ENCODE measurements around the gene ATP11B. TPM values are rescaled to one million over a fixed set of nuclear protein-coding genes. Genes with fewer than 3 reads are reported as not detected.

The ATP11B gene
- total and polyA plus RNA-seq, 10 of the 15 experiments (the other 5 are each of a cell fraction or from before 2014, with no cell fraction given), result 10.3 to 66.9 (median 36.7) TPM

DNA sequence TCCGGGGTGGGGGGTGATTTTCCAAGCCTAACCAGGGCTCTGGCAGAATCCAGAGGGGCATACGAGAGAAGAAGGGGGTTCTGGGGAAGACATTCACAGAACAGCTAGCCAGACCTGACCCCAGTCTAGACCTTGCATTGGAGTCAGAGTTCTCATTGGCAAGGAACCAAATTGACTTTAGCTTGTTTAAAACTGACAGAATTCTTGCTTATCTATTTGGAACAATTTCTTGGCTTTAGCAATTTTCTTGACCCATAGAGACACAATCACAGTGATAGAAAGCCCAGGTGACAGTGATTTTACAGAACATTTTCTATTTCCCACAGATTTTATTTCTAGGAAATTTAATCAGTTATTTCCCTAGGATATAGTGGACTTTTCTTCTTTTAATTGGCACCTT, 23.6 kb upstream of the ATP11B start:
- no peak overlapping the region for H3K4me3 ChIP-seq
- intact Hi-C loops (cut with micrococcal nuclease; ENCODE audit: unreplicated experiment) (no loop called here), in situ Hi-C loops (cut with MboI) (no loop called here)
- H3K4me2 ChIP-seq (ENCODE audit: control insufficient read depth, insufficient read depth), result no peak overlapping the region
- DNase-seq (ENCODE audit: low read depth, low spot score) (no peak), ATAC-seq (no peak), FAIRE-seq (no peak)
- ChIA-PET RAD21 (ENCODE audit: unreplicated experiment) (no interaction called here), POLR2A (no interaction called here), CTCF (interaction anchor here (0.5 to 0.9 kb wide), 2 partner anchors 9 to 1201 kb away, joined by 3 read pairs; no protein-coding TSS in a partner anchor), SMC1A (ENCODE audit: uncharacterized antibody, unreplicated experiment) (interaction anchor here (1.0 to 2.2 kb wide), 4 partner anchors 12 to 53 kb away, joined by 3 to 8 read pairs (median 4); no protein-coding TSS in a partner anchor)
- H3K9ac ChIP-seq (ENCODE audit: control insufficient read depth, insufficient read depth, low read length), result no peak overlapping the region
- H3K9me3 ChIP-seq (replicated peaks; ENCODE audit: control insufficient read depth, insufficient read depth, low read length), result no peaks in the 10 kb centered on the region
- TF ChIP-seq, protein P1, sequence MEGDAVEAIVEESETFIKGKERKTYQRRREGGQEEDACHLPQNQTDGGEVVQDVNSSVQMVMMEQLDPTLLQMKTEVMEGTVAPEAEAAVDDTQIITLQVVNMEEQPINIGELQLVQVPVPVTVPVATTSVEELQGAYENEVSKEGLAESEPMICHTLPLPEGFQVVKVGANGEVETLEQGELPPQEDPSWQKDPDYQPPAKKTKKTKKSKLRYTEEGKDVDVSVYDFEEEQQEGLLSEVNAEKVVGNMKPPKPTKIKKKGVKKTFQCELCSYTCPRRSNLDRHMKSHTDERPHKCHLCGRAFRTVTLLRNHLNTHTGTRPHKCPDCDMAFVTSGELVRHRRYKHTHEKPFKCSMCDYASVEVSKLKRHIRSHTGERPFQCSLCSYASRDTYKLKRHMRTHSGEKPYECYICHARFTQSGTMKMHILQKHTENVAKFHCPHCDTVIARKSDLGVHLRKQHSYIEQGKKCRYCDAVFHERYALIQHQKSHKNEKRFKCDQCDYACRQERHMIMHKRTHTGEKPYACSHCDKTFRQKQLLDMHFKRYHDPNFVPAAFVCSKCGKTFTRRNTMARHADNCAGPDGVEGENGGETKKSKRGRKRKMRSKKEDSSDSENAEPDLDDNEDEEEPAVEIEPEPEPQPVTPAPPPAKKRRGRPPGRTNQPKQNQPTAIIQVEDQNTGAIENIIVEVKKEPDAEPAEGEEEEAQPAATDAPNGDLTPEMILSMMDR (IDR thresholded peaks at IDR 0.05 in 2 of 3, conservative IDR thresholded peaks at IDR 0.05 in 1 of 3; ENCODE audit: control insufficient read depth in 2 of 3, extremely low read depth in 1 of 3, insufficient read depth in 1 of 3, low read depth in 3 of 3, low read length in 3 of 3), result no peak
- no peak for TF ChIP-seq SREBF1 (IDR thresholded peaks at IDR 0.05; ENCODE audit: low read length)
- TF ChIP-seq SRF (IDR thresholded peaks at IDR 0.05; ENCODE audit: low read depth in 2 of 2, low read length in 2 of 2), result no peak
- TF ChIP-seq MTA2 (IDR thresholded peaks at IDR 0.05; ENCODE audit: low read depth), result no peak
- TF ChIP-seq RELA (IDR thresholded peaks at IDR 0.05; ENCODE audit: borderline replicate concordance, partially characterized antibody), result no peak
- no peak for TF ChIP-seq RUNX3 (IDR thresholded peaks at IDR 0.05; ENCODE audit: low read length)
- no peak for TF ChIP-seq POLR2AphosphoS2 (IDR thresholded peaks at IDR 0.05; ENCODE audit: low read depth, low read length)
- TF ChIP-seq PML (IDR thresholded peaks at IDR 0.05; ENCODE audit: low read length), result no peak
- no peak for TF ChIP-seq MYB (IDR thresholded peaks at IDR 0.05; ENCODE audit: borderline replicate concordance, low read depth, low read length)
- no peak for TF ChIP-seq PAX8 (IDR thresholded peaks at IDR 0.05)
- TF ChIP-seq, protein P2, sequence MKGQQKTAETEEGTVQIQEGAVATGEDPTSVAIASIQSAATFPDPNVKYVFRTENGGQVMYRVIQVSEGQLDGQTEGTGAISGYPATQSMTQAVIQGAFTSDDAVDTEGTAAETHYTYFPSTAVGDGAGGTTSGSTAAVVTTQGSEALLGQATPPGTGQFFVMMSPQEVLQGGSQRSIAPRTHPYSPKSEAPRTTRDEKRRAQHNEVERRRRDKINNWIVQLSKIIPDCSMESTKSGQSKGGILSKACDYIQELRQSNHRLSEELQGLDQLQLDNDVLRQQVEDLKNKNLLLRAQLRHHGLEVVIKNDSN (IDR thresholded peaks at IDR 0.05; ENCODE audit: borderline replicate concordance, extremely low read length, insufficient read depth, low read depth, low read length), result no peak
- TF ChIP-seq SP1 (IDR thresholded peaks at IDR 0.05; ENCODE audit: low read depth, low read length), result no peak
- no peak for TF ChIP-seq ZZZ3 (IDR thresholded peaks at IDR 0.05; ENCODE audit: control insufficient read depth, insufficient read length, low read depth)
- TF ChIP-seq, protein P3, sequence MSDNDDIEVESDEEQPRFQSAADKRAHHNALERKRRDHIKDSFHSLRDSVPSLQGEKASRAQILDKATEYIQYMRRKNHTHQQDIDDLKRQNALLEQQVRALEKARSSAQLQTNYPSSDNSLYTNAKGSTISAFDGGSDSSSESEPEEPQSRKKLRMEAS (IDR thresholded peaks at IDR 0.05; ENCODE audit: low read depth, low read length), result no peak
- no peak for TF ChIP-seq POU2F2 (IDR thresholded peaks at IDR 0.05; ENCODE audit: borderline replicate concordance, low read depth, low read length)
- TF ChIP-seq SIN3A (IDR thresholded peaks at IDR 0.05; ENCODE audit: low read depth, low read length), result no peak
- H3K79me2 ChIP-seq (ENCODE audit: control insufficient read depth, insufficient read depth, low read length), result no peaks in the 10 kb centered on the region
- no peaks in the 10 kb centered on the region for H3K4me1 ChIP-seq (ENCODE audit: control insufficient read depth, insufficient read depth, low read length)
- H3K27ac ChIP-seq (ENCODE audit: control insufficient read depth, insufficient read depth), result no peak overlapping the region
- WGBS (ENCODE audit: insufficient coverage, insufficient replicate concordance, low lambda C conversion rate, missing lambda C conversion rate), result 6% methylated on average over 2 of the region's 2 CpGs
- H3K27me3 ChIP-seq (replicated peaks in 1 of 2; ENCODE audit: control insufficient read depth in 2 of 2, insufficient read depth in 2 of 2, low read length in 1 of 2), result no peaks in the 10 kb centered on the region
- no peak overlapping the region for H2AFZ ChIP-seq (ENCODE audit: control insufficient read depth, low read depth, low read length)
- H4K20me1 ChIP-seq (ENCODE audit: control insufficient read depth, insufficient read depth), result no peaks in the 10 kb centered on the region
- no TSS peak for BruUV-seq (replicated peaks)
- no peaks in the 10 kb centered on the region for H3K36me3 ChIP-seq (ENCODE audit: control insufficient read depth in 2 of 2, insufficient read depth in 2 of 2, low read length in 1 of 2)
